ENCODE data around the gene HPX. TPM values are rescaled to one million over a fixed set of nuclear protein-coding genes. Genes with fewer than 3 reads are reported as not detected.

HPX gene
- under 1 TPM in 1 of 2 experiments, not detected in 1; 0.39 TPM for total RNA-seq

GRCh38 chr11:6440906-6441358, at the start of gene HPX:
HPX (minus strand) TSS chr11:6440987; CDS start chr11:6440963, 24 bp downstream.

GRCh38 chr11:6481012-6481923, 40.5 kb upstream of the HPX start, which contains the start of the genes ARFIP2 and TIMM10B:
ARFIP2 (minus strand) TSS chr11:6481331; CDS start chr11:6480421, 910 bp downstream.
TIMM10B (plus strand) TSS chr11:6481501; CDS start chr11:6481517, 16 bp downstream.

GRCh38 chr11:6473451-6474412, 32.9 kb upstream of the HPX start, which contains the start of gene TRIM3:
TRIM3 (minus strand) TSS chr11:6473941; CDS start chr11:6465695, 8,246 bp downstream.

GRCh38 chr11:6419009-6419631, 21.7 kb downstream of the HPX start, which contains the start of gene APBB1:
APBB1 (minus strand) TSS chr11:6419094; CDS start chr11:6411347, 7,747 bp downstream.

GRCh38 chr11:6389905-6390717, 50.7 kb downstream of the HPX start, which contains the start of gene SMPD1:
SMPD1 (plus strand) TSS chr11:6390474; CDS start chr11:6390599, 125 bp downstream.

Other genes with a start within 250 kb of the HPX start
- not detected for gene OR52W1, start 241.8 kb downstream of the HPX start, total RNA-seq
- gene C11orf42, start 235.4 kb downstream of the HPX start, total RNA-seq: not detected
- 10 to 100 TPM; 24.1 to 24.3 TPM for gene FHIP1B, start 206.4 kb downstream of the HPX start, total RNA-seq
- under 1 TPM in 1 of 2 experiments, not detected in 1; 0.22 TPM for gene CNGA4, start 201.9 kb downstream of the HPX start, total RNA-seq
- gene CCKBR, start 181.1 kb downstream of the HPX start, total RNA-seq: not detected
- gene CAVIN3, start 120.5 kb downstream of the HPX start, total RNA-seq: 1 to 10 TPM; 1.3 to 1.5 TPM
- 10 to 100 TPM; 50.0 to 50.1 TPM for gene SMPD1, start 50.5 kb downstream of the HPX start, total RNA-seq
- 10 to 100 TPM; 63.5 to 66.8 TPM for gene APBB1, start 21.9 kb downstream of the HPX start, total RNA-seq
- gene TRIM3, start 33.0 kb upstream of the HPX start, total RNA-seq: 1 to 10 TPM; 7.5 to 9.3 TPM
- gene ARFIP2, start 40.3 kb upstream of the HPX start, total RNA-seq: 10 to 100 TPM; 40.7 to 42.8 TPM
- gene TIMM10B, start 40.5 kb upstream of the HPX start, total RNA-seq: 10 to 100 TPM; 40.9 to 42.2 TPM
- 10 to 100 TPM; 18.5 to 21.1 TPM for gene DNHD1, start 56.3 kb upstream of the HPX start, total RNA-seq
- 10 to 100 TPM; 27.1 to 32.8 TPM for gene RRP8, start 162.6 kb upstream of the HPX start, total RNA-seq
- 100 to 1,000 TPM; 151 to 155 TPM for gene ILK, start 162.8 kb upstream of the HPX start, total RNA-seq
- gene TAF10, start 171.2 kb upstream of the HPX start, total RNA-seq: 100 to 1,000 TPM; 143 to 148 TPM
- 100 to 1,000 TPM in 1 of 2 experiments, 10 to 100 TPM in 1; 99.0 to 101 TPM for gene TPP1, start 178.4 kb upstream of the HPX start, total RNA-seq
- gene DCHS1, start 214.8 kb upstream of the HPX start, total RNA-seq: under 1 TPM; 0.36 to 0.38 TPM
- gene MRPL17, start 242.4 kb upstream of the HPX start, total RNA-seq: 10 to 100 TPM; 36.1 to 38.8 TPM

All from activated naive CD4-positive, alpha-beta T cell treated with anti-CD3 and anti-CD28 coated beads, Interleukin-2, amount 10 ng/mL, durations not matched to agents 5 hours and 36 hours (primary cell).